NT2/D1 (cell line): ENCODE measurements around the gene PSMD12.
"Not testable (repeated sequence)": the region's sequence is repeated elsewhere in the genome, so short reads cannot be mapped to it uniquely, and the experiment has no call there.

ENCODE experiments used
- DNase-seq: peaks from one replicate; pipeline ENCODE4 v3.0.0-alpha.2; 2011; ENCODE audit warnings: low read depth, low spot score
- H3K27me3 ChIP-seq: 2 replicates; pipeline ENCODE4 v1.6.0; 2011; ENCODE audit warnings: mild to moderate bottlenecking; ENCODE audit not compliant: insufficient read length, insufficient read depth
- H3K36me3 ChIP-seq: 2 replicates; pipeline ENCODE4 v1.6.1; 2011; ENCODE audit warnings: mild to moderate bottlenecking, low read length, mixed read lengths; ENCODE audit not compliant: insufficient read depth, insufficient read length
- H3K4me1 ChIP-seq: 2 replicates; pipeline ENCODE4 v1.5.1; 2011; ENCODE audit not compliant: insufficient read depth, insufficient read length
- H3K4me3 ChIP-seq: 2 replicates; pipeline ENCODE4 v1.5.1; 2011; ENCODE audit warnings: low read depth; ENCODE audit not compliant: insufficient read length
- H3K9ac ChIP-seq: 2 replicates; pipeline ENCODE4 v1.6.0; 2011; ENCODE audit warnings: low read depth; ENCODE audit not compliant: insufficient read length
- H3K9me3 ChIP-seq: 2 replicates; pipeline ENCODE4 v1.5.1; 2011; ENCODE audit warnings: mild to moderate bottlenecking, low read length; ENCODE audit not compliant: insufficient read depth
- SUZ12 ChIP-seq: IDR thresholded peaks from 2 replicates; pipeline ENCODE4 v1.6.1; 2011; ENCODE audit not compliant: insufficient read length, insufficient read depth; ENCODE audit errors: extremely low read depth
- YY1 ChIP-seq: IDR thresholded peaks from 2 replicates; pipeline ENCODE4 v1.6.1; 2011; ENCODE audit not compliant: insufficient read length, insufficient read depth
- ZNF274 ChIP-seq: IDR thresholded peaks from 2 replicates; pipeline ENCODE4 v1.6.1; 2011; ENCODE audit warnings: mild to moderate bottlenecking, low read depth, low read length

PSMD12 gene

DNA sequence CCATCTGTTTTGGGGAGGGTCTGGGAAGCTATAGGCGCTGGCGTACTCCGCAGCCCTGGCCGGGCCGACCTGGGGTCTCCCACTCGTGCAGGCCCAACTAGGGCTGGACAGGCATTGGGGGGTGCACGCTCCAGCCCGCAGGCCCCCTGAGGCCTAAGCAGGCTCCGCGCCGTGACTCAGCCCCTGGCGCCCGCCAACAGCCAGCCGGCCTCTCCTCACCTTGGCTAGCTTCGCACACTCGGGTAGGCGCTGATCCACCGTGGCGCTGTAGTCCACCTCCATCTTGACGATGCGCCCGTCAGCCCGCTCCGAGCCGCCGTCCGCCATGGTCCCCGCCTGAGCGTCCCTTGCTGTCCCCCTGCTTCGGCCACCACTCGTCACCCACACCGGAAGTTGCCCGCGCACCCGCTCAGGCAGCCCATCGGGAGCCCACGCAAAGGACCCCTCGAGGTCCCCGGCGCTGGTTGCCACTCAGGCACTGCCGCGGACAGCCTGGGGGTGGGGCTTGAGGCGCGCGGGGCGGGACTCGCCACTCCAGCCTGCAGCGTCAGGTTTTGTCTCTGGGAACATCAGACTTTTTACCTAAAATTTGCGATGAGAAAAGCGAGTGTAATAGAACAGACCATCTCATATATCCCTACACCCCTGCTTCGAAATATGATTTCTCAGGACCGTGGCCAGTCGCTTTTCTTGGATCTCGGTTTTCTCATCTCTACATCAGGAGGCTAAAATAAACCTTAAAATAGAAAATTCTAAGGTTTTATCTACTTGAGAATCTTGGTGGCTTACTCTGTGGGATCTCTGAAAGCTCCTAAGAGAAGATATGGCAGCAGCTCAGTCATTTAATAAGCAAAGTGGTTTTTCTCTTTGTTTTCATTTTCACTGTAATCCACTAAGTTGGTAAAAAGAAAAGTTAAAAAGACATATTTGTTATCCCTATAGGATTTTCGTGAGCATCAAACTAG is at the start of gene PSMD12:
Gene PSMD12 (minus strand): TSS at position 385 of the 965 bp plus-strand sequence. CDS start 58 bp downstream, at position 327.
- peak within 1 kb of the TSS; percentile 98 for H3K4me3 ChIP-seq
- H3K9ac ChIP-seq, result peak within 1 kb of the TSS; percentile 99
- H3K4me1 ChIP-seq, result no peaks in the 10 kb centered on the region
- H3K9me3 ChIP-seq, result no peaks in the 10 kb centered on the region
- H3K27me3 ChIP-seq, result no peaks in the 10 kb centered on the region
- peak; percentile 72 for DNase-seq
- TF ChIP-seq SUZ12, result no peak
- no peak for TF ChIP-seq YY1
- peaks cover 33% of the 10 kb centered on the region for H3K36me3 ChIP-seq

DNA sequence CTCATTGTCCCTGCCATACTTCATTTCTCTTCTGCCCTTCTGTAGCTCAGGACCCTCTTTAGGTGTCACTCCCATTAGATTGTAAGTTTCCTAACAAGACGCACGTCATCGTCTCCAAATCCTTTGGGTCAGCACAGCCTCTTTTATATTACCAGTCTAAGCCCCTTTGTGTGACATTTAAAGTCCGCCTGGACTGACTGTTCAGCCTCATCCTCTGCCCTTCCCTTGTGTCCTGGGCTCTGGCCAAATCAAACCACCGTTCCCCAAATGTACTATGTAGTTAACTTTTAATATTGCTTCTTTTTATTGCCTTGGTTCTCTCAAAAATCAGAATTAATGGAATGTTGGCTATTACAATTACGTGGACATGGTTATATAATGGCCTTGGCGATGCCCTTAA is 48.9 kb upstream of the PSMD12 start:
- H3K9ac ChIP-seq, result no peak overlapping the region
- H3K27me3 ChIP-seq, result no peaks in the 10 kb centered on the region
- no peaks in the 10 kb centered on the region for H3K36me3 ChIP-seq
- DNase-seq, result no peak
- H3K4me1 ChIP-seq, result no peaks in the 10 kb centered on the region
- TF ChIP-seq ZNF274 (no peak), YY1 (no peak), SUZ12 (no peak)
- H3K4me3 ChIP-seq, result no peak overlapping the region
- peaks cover 9% of the 10 kb centered on the region for H3K9me3 ChIP-seq

DNA sequence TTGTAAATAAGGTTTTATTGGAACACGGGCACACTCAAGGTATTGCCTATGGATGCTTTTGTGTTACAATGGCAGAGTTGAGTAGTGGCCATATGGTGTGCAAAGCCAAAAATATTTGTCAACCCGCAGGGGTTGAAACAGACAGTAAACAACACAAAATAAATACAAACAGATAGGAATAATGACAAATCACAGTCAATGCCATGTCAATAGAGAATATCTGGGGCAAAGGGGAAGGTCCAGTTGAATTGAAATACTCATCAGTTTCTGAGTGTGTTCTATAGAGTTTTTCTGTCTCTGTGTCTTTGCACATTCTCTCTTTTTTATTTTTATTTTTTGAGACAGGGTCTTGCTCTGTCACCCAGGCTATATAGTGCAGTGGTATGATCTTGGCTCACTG is 48.2 kb upstream of the PSMD12 start:
- Histone ChIP-seq H3K9me3 (peaks cover 9% of the 10 kb centered on the region), H3K36me3 (no peaks in the 10 kb centered on the region), H3K9ac (no peak overlapping the region), H3K4me3 (no peak overlapping the region), H3K4me1 (no peaks in the 10 kb centered on the region), H3K27me3 (no peaks in the 10 kb centered on the region)
- no peak for DNase-seq
- TF ChIP-seq YY1 (no peak), SUZ12 (no peak), ZNF274 (no peak)

DNA sequence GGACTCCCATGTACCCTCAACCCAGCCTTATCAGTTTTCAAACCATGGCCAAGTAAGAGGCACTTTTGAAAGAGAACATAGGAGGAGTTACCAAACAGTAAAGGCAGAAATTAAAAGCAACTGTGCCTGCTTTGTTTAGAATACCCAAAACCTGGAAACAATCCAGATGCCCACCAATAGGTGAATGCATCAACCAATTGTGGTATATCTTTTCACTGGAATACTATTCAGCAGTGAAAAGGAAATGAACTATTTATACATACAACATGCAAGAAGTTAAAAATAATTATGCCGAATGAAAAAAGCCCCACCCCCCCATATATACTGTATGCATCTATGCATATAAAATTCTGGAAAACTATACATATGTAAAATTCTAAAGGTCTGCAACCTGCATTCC is 47.8 kb upstream of the PSMD12 start:
- Histone ChIP-seq H3K9me3 (peaks cover 9% of the 10 kb centered on the region), H3K27me3 (no peaks in the 10 kb centered on the region), H3K9ac (no peak overlapping the region), H3K4me1 (no peaks in the 10 kb centered on the region), H3K4me3 (no peak overlapping the region), H3K36me3 (no peaks in the 10 kb centered on the region)
- TF ChIP-seq ZNF274 (no peak), SUZ12 (no peak)
- DNase-seq, result no peak

DNA sequence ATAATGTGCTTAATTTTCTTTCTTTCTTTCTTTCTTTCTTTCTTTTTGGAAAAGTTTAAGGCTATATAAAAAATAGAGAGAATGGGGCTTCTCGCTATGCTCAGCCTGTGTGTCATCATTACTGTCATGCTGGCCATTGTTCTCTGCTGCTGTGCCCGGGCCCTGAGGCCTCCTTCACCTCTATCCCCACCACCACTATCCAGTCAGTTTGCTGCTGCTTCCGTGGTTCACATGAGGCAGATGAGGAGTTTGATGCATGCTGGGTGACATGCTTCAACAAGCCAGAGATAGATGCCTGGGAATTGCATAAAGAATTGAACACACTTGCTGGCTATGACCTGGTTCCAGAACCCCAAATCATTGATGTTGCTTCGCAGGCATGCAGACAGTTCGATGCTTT is 47.0 kb upstream of the PSMD12 start:
- no peak overlapping the region for H3K9ac ChIP-seq
- no peak overlapping the region for H3K4me3 ChIP-seq
- DNase-seq, result no peak
- no peaks in the 10 kb centered on the region for H3K4me1 ChIP-seq
- TF ChIP-seq ZNF274 (no peak), YY1 (no peak), SUZ12 (no peak)
- H3K36me3 ChIP-seq, result no peaks in the 10 kb centered on the region
- peaks cover 9% of the 10 kb centered on the region for H3K9me3 ChIP-seq
- no peaks in the 10 kb centered on the region for H3K27me3 ChIP-seq

DNA sequence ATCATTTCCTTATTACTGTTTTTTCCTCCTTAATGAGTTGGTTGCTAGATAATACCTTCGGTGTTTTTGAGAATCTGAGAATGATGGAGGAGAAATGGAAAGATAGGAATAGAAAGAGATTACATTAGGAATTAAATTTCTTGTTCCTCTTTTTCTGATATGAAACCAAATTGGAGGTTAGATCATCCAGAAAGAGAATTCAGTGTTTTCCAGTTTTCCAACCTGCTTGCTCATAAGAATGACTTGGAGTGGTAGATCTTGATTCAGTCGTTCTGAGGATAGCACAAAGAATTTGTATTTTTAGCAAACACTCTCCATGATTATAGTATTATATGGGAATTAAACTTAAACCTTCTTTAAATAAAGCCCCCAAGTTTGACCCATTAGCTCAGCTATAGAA is 46.6 kb upstream of the PSMD12 start:
- no peaks in the 10 kb centered on the region for H3K27me3 ChIP-seq
- no peak for DNase-seq
- TF ChIP-seq YY1, result no peak
- no peaks in the 10 kb centered on the region for H3K4me1 ChIP-seq
- H3K9ac ChIP-seq, result no peak overlapping the region
- peaks cover 9% of the 10 kb centered on the region for H3K9me3 ChIP-seq
- H3K4me3 ChIP-seq, result no peak overlapping the region
- no peaks in the 10 kb centered on the region for H3K36me3 ChIP-seq

DNA sequence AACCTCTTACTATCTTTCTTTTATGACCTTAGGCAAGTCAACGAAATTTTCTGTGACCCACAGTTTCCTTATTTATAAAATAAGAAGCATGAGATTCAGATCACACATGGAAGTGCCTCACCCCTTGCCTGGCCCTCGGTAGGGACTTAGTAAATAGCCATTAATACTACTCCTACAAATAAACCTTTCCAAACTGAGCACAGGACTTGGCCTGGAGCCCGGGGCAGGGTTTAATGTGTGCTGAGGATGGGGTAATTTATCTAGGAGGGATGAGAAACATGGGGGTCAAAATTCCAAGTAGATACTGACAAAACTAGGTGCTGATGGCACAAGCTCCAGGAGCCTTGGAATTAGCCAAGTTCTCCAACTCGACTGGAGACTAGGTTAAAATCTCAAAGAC is 45.7 kb upstream of the PSMD12 start:
- Histone ChIP-seq H3K36me3 (no peaks in the 10 kb centered on the region), H3K27me3 (no peaks in the 10 kb centered on the region), H3K4me3 (no peak overlapping the region), H3K4me1 (no peaks in the 10 kb centered on the region), H3K9me3 (peaks cover 9% of the 10 kb centered on the region), H3K9ac (no peak overlapping the region)
- DNase-seq, result no peak
- no peak for TF ChIP-seq YY1
- no peak for TF ChIP-seq ZNF274
- no peak for TF ChIP-seq SUZ12

DNA sequence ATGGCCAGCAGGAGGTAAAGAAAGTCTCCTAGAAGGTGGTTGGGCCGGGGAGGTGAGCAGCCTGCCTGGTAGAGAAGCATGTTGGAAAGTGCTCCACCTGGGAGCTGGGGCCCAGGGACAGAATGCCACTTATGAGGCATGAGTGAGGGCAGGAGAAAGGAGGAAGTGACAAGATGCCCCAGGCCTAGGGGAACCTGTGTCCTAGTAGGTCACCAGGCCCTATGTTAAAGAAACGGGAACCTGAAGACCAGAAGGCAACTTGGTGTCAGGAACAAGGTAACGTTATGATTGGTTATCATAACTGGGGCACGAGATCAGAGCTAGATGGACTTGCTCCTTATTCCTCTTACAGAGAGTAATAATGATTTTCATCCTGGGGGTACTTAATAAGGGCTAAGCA is 45.0 kb upstream of the PSMD12 start:
- Histone ChIP-seq H3K4me1 (no peaks in the 10 kb centered on the region), H3K4me3 (no peak overlapping the region), H3K9ac (no peak overlapping the region), H3K36me3 (no peaks in the 10 kb centered on the region), H3K27me3 (no peaks in the 10 kb centered on the region), H3K9me3 (peaks cover 9% of the 10 kb centered on the region)
- DNase-seq, result no peak
- TF ChIP-seq SUZ12, result no peak
- TF ChIP-seq ZNF274, result no peak
- TF ChIP-seq YY1, result no peak

DNA sequence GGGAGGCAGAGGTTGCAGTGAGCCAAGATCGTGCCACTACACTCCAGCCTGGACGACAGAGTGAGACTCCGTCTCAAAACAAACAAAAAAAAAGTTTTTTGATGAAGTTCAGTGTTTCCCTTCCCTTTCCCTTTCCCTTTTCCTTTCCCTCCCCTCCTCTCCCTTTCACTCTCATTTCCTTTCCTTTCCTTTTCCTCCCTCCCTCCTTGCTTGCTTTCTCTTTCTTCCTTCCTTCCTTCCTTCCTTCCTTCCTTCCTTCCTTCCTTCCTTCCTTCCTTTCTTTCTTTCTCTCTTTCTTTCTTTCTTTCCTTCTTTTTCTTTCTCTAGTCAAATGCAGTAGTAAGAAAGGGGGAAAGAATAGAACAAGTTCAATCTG is 42.1 kb upstream of the PSMD12 start:
- not testable (repeated sequence) for H3K4me3 ChIP-seq, H3K9me3 ChIP-seq, H3K36me3 ChIP-seq, H3K9ac ChIP-seq, DNase-seq, H3K27me3 ChIP-seq, H3K4me1 ChIP-seq
